K562 (cell line): ENCODE measurements around the gene DAAM1. TPM values are rescaled to one million over a fixed set of nuclear protein-coding genes. Genes with fewer than 3 reads are reported as not detected.

Experiments
- ATF7 ChIP-seq: fragments of 450-650 bp; IDR thresholded peaks from 2 replicates; pipeline ENCODE4 v1.7.1; 2014; ENCODE audit warnings: mild to moderate bottlenecking, moderate library complexity
- E2F6 ChIP-seq, 2 experiments: IDR thresholded peaks; 2 replicates each; pipeline ENCODE4 v1.6.1; 2011; ENCODE audit warnings: borderline replicate concordance in 1 of 2, control low read depth in 1 of 2, low read depth in 1 of 2, low read length in 1 of 2, mild to moderate bottlenecking in 1 of 2, mixed read lengths in 1 of 2, moderate library complexity in 1 of 2; ENCODE audit not compliant: insufficient read depth in 1 of 2, insufficient read length in 1 of 2, poor library complexity in 1 of 2, severe bottlenecking in 1 of 2; ENCODE audit errors: extremely low read depth in 1 of 2
- KDM5B ChIP-seq: fragments of 200-600 bp; sonication (generic); IDR thresholded peaks from 2 replicates; pipeline ENCODE4 v1.6.1; 2012; ENCODE audit warnings: low read depth, mild to moderate bottlenecking, moderate library complexity, low read length, control low read depth, inconsistent platforms; ENCODE audit not compliant: insufficient replicate concordance
- PHF8 ChIP-seq: fragments of 200-600 bp; sonication (generic); IDR thresholded peaks from 2 replicates; pipeline ENCODE4 v1.6.1; 2012; ENCODE audit warnings: mixed run types, mild to moderate bottlenecking, inconsistent platforms, low read length, moderate library complexity, borderline replicate concordance
- SIN3A ChIP-seq, 2 experiments: fragments of 150-350 bp in 1 of 2; IDR thresholded peaks; 2 replicates each; pipeline ENCODE4 v1.6.1; 2011 to 2016; ENCODE audit warnings: borderline replicate concordance in 2 of 2, low read depth in 2 of 2, low read length in 2 of 2, mild to moderate bottlenecking in 2 of 2, moderate library complexity in 2 of 2; ENCODE audit not compliant: control insufficient read depth in 1 of 2
- SIN3B ChIP-seq: fragments of 450-650 bp; IDR thresholded peaks from 2 replicates; pipeline ENCODE4 v1.6.1; 2017; ENCODE audit warnings: low read depth, mild to moderate bottlenecking, moderate library complexity
- STAT6 ChIP-seq: sonication (generic); formaldehyde crosslinking; IDR thresholded peaks from 2 replicates; pipeline ENCODE4 v1.8.1; 2023; ENCODE audit warnings: mild to moderate bottlenecking, missing genetic modification reagents
- ZBTB40 ChIP-seq, 2 experiments: fragments of 450-650 bp in 1 of 2; sonication (generic) in 1 of 2; formaldehyde crosslinking in 1 of 2; IDR thresholded peaks; 2 replicates each; pipeline versions ENCODE4 v1.7.1 to v1.9.0; 2016 to 2022; ENCODE audit warnings: inconsistent platforms in 1 of 2, mild to moderate bottlenecking in 1 of 2, missing genetic modification reagents in 1 of 2
- ZNF143 ChIP-seq: sonication (generic); formaldehyde crosslinking; IDR thresholded peaks from 2 replicates; pipeline ENCODE4 v1.9.0; 2022; ENCODE audit warnings: mild to moderate bottlenecking, missing genetic modification reagents
- ZNF354B ChIP-seq: fragments of 250-450 bp; sonication (Bioruptor Pico); IDR thresholded peaks from 2 replicates; pipeline ENCODE4 v1.4.0; 2020
- ZNF586 ChIP-seq: fragments of 450-650 bp; formaldehyde crosslinking; conservative IDR thresholded peaks from 2 replicates; pipeline ENCODE4 v1.4.0; 2020; ENCODE audit warnings: mild to moderate bottlenecking, moderate library complexity
- polyA plus RNA-seq, 8 experiments: library from polyadenylated mRNA; depleted of rRNA in 4 of 8; stranded (reverse) in 5 of 8; unstranded in 3 of 8; fragments of >200 nt; fragmentation: Nextera tagmentation in 2 of 8; fragmentation: Illumina TruSeq in 1 of 8; extraction: Ambion mirVana in 2 of 8; extraction: Trizol in 1 of 8; gene quantifications; 2 replicates each; pipeline versions ENCODE4 v1.2.1 to v1.2.3, GENCODE V29; 2011 to 2014; ENCODE audit warnings: inconsistent platforms in 1 of 8, missing spikeins in 1 of 8
- total RNA-seq, 7 experiments: library from RNA; depleted of rRNA in 6 of 7; stranded (reverse); fragments of >200 nt in 6 of 7; fragmentation: Illumina TruSeq in 2 of 7; extraction: Trizol in 2 of 7; gene quantifications; 2 replicates each; pipeline versions ENCODE4 v1.2.1 to v1.2.3, GENCODE V29; 2011 to 2021; ENCODE audit warnings: low replicate concordance in 1 of 7

The DAAM1 gene
- total and polyA plus RNA-seq, 9 of the 15 experiments (the other 6 are each of a cell fraction or from before 2014, with no cell fraction given), result 3.6 to 11.6 (median 6.7) TPM

DNA sequence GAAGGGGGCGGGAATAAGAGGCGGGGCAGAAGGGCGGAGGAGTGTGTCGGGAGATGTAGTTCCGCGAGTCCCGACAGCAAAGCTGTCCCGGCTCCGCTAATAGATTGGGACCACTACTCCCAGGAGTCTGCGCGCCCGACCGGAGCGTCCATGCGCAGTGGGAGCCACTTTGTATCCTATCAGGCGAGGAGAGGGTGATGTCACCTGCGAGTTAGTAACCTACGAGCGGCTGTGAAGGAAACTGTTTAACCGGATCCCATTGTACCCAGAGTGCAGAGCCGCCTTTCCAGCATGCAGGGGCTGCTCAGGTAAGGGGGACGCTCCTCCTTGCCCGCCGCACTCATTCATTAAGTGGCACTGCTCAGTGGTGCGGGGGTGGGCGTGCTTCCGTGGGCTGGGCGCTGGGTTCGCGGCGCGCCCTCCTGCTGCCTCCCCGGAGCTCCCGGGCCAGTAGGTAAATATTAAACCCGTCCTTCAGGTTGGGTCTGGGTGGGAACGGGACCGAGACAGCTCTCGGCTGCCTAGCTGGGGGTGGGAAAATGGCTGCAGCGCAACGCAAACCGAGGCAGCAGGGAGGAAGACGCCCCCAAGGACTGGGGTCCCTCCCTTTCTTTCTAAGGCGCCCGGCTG, at the start of gene DAAM1 (continued):
- TF ChIP-seq ZBTB40 (IDR thresholded peaks at IDR 0.05) (no peak), ZBTB40 (CRISPR knock-in tag; IDR thresholded peaks at IDR 0.05) (0 out of 2 replicates have a peak, but pooled peaks have one; percentile 14), ZNF586 (no peak), ZNF354B (CRISPR knock-in tag) (no peak), PHF8 (peak; percentile 59; the same call in 1 of the 2 replicates), SIN3A (IDR thresholded peaks at IDR 0.05; ENCODE audit: borderline replicate concordance in 2 of 2, control insufficient read depth in 1 of 2, low read depth in 2 of 2, low read length in 2 of 2) (peak in 1 of 2 experiments; percentile 25; a peak in 1 of 4 replicates), ZNF143 (CRISPR knock-in tag) (peak; percentile 84), SIN3B (no peak), KDM5B (peak; percentile 62), STAT6 (no peak), E2F6 (IDR thresholded peaks at IDR 0.05; ENCODE audit: borderline replicate concordance in 1 of 2, extremely low read depth in 1 of 2, insufficient read depth in 1 of 2, insufficient read length in 1 of 2, low read depth in 1 of 2, low read length in 1 of 2, poor library complexity in 1 of 2, severe bottlenecking in 1 of 2) (no peak), ATF7 (peak; percentile 95)
